Astrocyte of the hippocampus (primary cell): ENCODE measurements around the gene MRPL45.

Experiments
- DNase-seq: peaks from one replicate; pipeline ENCODE4 v3.0.0; 2011; ENCODE audit warnings: low read depth, low spot score

MRPL45 gene

DNA sequence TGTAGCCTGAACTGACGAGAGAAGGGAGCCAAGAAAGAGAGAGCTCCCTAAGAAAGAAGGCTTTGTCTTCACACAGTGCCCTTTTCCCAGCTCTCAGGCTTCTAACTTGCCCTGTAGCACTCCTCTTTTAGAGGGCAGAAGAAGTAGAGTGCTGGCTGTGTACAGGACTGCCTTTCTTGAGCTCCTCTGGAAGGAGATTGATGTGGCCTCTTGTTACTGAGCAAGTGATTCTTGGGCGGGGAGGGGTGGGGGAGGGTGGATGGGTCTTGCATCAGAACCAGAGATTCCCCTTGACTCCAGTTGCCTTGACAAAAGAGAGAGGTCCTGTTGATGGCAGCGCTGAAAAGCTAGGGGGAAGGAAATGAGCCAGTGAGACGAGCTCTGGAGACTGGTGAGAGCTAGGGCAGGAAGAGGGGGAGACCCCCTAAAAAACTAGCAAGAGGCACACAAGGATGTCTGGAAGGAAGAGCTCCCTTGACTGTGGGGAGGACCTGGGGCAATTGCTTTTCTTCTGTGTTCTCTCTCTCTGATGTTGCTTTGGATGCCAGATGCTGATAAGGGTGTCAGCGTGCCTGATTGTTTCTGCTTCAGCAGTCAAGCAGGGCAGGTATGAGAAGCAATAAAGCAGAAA is 28.4 kb downstream of the MRPL45 start:
- DNase-seq = no peak

DNA sequence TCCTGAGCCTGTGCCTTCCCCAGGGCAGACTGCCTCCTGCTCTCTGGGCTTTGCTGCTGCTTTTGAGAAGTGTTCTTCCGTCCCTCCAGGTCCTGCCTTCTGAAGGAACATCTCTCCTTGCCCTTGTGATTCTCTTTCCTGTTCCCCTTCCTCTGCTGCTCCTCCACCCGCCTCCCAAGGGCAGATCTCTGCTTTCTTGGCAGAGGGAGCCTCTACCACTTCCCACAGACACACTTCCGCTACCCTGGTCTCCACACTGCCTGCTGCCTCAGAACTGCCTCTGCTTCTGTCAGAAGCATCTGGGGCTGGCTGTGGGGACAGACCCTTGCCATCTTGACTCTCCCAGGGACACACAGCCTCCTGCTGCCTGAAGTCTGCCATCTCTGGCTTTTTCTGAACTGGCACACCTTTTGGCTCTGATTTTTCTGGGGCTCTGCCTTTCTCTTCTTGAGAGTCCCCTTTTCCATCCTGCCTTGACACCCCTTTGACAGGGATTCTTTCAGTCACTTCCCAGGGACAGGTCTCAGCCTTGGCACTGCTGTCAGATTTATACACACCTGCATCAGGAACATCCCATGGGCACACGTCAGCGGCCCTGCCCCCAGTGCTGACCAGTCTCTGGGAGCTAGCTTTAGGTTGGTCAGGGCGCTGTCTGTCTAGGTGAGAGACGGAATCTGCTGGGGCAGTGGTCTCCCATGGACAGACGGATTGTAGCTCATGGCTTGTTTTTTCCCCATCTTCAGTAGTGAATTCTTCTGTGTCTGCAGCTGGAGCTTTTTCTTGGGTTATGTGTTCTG is 30.2 kb downstream of the MRPL45 start:
- DNase-seq = no peak

DNA sequence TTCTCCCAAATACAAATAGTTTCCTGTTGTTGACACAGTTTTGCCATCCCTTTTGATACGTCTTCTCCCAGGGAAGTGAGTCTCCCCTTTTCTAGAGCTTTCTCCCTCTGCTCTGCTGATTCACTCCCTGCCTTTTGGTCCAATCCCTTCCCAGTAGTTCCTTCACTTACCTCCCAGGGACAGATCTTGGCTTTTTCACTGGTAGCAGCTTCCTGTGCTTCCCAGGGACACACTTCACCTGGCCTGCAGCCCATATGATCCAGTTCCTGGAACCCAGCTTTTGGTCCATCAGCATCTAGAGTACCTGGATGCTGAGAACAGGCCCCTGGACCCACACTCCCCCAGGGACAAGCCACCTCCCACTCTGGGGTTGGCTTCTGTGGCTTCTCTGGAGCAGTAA is 31.0 kb downstream of the MRPL45 start:
- DNase-seq = no peak

DNA sequence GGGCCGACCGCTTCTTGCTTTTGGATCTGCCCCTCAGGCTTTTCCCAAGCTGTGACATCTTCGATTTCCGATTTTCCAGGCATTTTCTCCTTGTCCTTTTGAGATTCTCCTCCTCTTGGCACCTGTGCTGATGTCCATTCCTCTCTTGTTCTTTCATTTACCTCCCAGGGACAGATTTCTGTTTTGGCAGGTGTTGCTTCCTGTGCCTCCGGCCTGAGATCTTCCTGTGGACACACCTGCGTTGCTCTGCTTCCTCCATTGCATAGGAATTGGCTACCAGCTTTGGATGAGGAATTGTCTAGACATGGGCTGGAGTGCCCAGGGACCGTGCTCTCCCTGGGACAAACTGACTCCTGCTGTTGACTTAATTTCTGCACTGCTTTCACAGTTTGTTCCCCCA is 31.7 kb downstream of the MRPL45 start:
- no peak for DNase-seq

DNA sequence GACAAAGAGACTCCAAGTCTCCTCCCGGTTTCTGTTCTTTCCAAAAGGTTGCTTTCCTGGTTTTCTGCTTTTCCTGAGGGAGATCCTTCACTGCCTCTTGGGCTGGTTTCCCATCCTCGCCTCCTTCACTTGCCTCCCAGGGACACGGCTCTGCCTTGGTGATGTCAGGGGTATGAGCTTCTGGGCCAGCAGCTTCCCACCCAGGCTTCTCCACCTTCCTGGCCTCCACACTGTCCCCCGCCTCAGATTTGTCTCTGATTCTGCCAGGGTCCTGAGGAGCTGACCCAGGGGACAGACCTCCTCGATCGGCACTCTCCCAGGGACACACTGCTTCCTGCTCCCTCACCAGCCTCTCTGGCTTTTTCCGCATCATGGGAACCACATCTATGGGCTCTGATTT is 32.3 kb downstream of the MRPL45 start:
- DNase-seq = no peak

DNA sequence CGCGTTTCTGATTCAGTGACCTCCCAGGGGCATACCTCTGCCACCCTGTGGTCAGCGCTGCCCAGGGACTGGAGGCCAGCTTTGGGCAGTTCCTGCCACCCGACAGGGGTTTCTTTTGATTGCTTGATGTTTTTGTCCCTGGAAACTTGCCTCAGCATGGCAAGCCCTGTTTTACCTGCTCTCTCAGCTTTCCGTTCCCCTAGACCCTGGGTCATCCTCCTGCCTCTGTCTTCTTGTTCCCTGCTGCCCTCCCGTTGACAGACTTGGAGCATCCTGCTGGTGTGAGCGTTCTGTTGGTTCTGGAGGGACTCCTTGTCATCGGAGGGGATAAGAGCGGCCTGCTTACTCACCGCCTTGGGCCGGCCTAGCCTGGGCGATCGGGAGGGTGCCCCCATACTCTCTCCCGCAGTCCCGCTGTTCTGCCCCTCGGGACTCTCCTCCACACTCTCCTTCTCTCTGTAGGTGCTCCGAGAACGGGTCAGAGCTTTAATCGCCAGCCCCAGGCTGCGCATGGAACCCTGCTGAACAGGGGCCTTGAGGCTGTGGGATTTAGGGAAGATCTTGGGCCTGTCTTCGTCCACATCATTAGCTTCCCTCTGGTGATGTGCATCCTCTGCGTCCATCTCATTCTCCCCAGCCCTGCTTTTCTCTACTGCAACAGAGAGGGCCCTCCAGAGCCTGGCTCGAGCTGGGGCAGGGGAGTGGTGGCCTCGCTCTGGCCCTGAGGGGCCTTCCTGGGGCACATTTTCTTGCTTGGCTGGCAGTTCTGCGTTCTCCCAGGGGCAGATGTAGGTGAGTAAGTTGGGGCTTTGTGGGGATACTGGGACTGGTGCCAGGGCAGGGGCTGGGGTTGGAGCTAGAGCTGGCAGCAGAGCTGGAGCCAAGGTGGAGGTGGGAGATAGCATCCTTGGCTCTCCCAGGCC is 33.1 kb downstream of the MRPL45 start:
- no peak for DNase-seq

DNA sequence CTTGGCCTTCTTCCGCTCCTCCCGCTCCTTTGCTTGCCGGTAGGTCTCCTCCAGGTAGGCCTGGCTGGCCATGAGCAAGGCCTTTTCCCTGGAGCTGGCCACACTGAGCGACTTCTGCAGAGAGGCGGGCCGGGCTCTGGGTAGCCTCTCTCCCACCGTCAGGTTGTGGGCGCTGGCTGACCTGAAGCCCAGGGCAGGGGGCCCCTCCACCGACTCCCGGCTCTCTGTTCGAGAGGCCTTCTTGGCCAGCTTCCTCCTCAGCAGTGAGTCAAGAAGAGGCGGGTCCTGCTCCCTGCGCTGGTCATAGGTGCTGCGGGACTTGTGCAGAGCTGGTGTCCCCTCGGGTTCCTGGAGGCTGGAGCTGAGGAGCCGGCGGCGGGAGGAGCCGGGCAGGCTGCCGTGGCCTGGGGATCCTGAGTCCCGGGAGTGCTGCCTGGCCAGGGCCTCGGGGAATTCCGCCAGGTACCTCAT is 34.0 kb downstream of the MRPL45 start:
- DNase-seq = no peak

DNA sequence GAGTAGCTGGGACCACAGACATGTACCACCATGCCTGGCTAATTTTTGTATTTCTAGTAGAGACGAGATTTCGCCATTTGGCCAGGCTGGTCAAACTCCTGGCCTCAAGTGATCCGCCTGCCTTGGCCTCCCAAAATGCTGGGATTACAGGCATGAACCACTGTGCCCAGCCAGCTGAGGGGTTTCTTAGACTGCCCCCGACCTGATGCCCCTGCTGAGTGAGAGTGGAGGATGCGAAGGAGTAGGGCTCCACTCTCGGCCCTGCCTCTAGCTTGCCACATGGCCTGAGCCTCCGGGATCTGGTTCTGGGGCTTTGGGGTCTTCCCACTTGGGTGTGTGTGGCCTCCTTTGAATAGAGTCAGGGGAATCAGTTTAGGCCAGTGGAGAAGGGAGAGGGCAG is 35.8 kb downstream of the MRPL45 start:
- no peak for DNase-seq

DNA sequence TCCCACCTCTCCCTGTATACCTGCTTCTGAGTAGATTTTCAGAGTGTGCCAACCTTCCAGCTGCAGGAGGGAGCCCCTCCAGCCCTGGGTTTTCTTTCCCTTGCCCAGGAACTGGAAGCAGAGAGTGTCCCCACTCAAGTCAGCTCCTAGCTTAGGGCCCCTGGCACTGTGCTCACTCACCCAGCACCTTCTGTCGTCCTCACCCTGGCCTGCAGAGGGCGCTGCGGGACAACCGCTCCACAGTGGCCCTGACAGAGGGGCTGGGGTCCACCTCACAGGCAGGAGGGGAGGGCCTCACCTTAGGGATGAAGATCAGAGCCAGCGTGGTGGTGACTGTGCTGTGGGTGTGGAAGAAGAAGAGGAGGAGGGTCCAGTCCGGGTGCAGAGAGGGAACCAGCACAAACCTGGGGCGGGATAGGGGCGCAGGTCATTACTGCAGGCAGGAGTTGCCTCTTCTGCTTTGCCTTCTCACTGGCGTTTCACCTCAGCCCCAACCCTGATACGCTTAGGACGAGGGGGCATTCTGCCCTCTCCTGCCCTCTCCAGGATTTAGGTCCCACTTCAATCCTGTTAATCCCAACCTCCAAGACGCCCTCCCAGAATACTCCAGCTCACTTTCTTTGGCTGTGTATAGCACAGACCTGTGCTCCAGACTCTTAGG is 36.8 kb downstream of the MRPL45 start:
- DNase-seq = peak; percentile 39

DNA sequence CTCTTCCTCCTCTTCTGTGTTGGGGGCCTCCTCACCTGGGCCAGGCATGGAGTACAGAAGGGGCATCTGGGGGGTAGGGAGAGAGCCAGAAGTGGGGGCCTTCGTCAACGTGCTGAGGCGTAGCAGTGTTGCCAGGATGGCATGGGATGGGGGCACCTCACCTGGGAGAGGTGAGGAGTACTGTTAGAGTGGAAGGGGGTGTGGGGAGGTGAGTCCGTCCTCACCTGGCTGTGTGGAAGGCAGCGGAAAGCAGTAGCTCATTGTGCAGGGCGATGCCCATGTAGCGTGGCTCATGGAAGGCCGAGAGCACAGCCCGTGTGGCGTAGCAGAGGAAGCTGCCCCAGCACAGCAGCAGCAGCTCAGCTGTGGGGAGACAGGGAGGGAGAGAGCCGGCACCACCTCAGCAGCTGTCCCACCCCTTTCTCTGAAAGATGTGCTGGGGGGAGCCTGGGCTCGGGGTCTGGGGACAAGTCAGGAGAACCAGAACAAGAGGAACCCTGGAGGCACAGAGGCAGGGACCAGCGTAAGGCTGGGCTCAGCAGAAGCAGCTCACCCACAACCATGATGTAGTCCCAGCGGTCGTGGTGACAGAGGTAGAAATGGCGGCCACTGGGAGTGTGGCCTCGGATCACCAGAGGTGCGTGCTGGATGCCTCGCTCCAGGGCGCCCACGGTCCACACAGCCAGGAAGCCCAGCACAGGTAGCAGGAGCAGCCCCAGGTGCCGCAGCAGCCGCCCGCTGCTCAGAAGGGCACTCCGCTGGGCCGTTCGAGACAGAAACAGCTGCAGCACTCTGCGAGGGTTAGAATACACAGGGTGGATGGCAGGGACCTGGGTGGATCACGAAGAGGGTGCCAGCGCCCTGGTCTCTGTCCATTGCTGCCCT is 37.8 kb downstream of the MRPL45 start:
- no peak for DNase-seq

DNA sequence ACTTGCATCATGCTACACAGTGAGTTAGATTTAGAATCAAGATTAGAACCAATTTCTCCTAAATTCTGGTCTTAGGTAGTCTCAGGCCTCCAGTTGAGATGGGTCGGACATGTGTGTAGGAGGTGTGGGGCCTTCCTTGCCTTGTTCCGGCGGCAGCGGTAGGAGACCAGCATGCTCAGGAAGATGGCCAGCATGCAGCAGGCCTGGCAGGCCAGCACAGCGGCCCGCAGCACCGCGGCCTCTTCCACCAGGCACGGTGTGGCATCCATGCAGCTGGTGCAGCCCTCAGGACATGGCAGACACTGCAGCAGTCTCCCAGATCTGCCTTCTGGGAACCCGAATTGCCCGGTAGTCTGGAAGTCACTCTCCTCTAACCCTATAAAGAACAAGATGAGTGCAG is 39.9 kb downstream of the MRPL45 start:
- no peak for DNase-seq

DNA sequence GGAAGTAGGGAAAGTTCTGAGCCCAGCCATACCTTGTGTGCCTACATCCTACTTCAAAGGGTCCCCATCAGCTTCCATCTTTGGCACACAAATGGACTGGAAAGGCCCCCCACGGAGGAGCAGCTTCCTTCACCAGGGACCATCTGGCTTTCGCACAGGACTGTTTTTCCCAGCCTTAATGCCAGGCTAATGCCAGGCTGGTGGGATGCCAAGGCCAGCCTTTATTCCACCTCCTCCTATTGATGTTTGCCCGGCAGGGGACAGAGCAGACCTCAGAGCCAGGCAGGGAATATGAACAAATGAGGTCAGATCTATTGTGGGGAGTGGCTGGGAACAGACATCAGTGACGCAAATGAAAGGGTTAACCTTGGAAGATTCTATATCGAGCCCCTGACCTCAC is 41.1 kb downstream of the MRPL45 start:
- no peak for DNase-seq

DNA sequence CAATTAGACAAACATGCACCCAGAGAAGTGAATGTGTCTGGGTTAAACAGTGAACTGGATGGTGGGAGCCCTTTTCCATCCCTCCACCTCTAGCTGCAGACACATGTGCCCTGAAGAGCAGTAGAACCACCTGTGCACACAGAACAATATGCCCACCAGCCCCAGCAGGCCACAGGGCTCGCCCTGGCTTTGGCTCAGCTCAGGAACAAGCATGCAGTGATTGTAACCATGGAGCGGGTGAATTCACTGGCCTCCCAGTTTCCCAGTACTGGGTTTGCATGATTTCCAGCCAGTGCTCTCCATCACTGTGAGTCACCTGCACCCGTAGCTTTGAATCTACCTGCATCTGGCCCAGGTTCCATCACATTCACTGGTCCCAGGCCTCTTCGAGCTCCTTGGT is 41.6 kb downstream of the MRPL45 start:
- DNase-seq = no peak

DNA sequence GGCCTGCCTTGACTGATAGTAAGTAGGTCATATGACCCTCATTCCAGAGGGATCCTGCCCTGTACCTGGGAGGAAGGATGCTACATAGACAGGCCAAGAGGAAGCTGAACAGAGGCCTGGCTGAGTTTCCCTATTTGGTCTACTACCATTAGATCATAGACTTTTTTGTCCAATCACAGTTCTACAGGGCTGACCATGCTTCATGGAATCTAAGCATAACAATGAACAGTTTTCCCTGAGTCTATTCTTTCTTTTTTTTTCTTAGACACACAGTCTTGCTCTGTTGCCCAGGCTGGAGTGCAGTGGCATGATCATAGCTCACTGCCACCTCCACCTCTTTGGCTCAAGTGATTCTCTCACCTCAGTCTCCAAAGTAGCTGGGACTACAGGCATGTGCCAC is 42.9 kb downstream of the MRPL45 start:
- no peak for DNase-seq

DNA sequence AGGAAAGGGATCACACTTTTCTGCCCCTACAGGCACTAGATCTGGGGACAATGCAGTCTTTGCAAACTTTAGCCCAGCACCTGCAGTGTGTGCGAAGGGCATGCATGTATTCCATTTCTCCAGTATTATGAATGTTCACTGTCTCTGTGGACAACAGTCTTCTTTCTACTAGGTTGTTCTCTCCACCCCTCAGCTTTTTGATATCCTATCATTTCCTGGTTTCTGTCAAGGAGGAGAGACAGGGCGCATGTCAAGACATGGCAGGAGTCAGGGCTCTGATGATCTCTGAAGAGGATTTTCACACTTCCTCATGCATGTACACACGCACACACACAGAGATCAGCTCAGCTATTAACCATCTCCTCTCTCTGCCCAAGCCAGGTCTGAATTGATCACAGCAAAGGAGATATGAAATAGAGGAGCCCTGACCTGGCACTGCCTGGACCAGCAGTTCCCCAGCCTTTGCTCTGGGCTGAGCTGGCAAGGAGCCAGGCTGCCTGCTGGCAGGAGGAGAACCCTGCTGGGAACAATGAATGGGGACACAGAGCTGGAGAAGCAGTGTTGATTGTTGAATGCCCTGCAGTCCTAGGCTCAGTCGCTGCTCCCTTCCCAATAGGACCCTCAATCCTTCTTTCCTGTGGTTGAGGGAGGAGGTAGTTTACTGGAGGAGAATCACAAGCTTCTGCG is 44.2 kb downstream of the MRPL45 start:
- DNase-seq = peak; percentile 73

DNA sequence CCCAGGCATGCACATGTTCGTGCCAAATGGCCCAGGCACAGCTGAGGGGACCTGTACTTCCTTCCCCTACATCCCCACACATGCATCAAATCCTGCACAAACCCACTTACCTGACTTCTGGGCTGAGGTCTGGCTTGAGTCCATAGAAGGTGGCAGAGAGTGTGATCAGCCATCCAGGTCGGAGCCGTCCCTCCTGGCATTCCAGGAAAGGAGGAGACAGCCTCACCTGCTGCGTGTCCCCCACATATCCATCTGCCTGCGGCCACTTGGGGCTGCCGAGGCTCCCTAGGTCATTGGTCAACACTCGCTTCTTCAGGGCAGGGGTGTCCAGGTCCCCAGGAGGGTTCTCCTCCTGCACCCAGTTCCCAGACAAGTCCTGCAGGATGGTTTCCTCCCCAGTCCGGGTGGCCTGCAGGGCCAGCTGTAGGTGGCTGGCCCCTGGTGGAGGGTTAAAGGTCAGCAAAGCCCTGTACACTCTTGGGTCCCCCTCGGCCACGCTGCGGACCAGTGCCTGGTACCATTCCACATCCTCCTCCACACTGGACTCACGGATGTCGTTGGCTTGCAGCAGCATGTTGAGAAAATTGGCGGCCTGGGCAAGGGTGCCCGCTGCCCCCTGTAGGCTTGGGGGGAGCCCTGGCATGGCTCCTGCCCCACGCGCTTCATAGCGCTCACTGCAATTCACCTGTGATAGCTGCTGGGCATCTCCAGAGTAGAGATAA is 46.1 kb downstream of the MRPL45 start:
- no peak for DNase-seq

DNA sequence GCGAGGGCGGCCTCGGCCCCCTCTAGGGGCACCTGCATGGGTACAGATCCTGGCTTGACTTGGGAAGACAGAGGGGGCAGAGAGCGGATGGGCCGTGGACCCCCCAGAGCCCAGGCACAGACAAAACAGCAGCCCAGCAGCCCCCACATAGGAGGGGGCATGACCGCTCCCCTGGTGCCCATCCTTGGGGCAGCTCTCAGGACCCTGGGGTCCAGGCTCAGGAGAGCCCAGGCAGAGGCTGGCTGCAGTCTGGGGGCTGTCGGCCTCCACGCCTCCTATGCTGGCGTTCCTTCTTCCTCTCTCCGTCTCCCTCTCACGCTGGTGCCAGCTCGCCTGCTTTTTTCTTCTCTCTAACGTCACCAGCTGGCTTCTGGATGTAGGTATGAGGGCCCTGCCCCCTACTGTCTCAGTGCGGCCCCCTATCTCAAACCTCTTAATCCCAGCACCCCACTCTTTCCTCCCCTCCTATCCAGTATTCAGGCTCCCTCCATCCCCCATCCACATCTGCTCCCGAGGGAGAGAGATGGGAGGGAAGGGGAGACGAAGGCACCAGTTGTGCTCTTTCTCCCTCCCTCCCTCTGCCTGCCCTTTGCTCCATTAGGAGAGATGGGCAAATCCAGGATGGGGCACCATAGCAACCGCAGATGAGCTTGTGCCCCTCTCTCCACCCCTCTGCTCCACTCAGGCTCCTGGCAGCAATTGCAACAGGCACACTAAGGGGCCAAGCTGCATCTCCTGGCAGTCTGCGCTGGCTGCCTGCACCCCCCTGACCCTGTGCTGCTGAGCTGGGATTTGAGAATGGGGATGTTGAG is 46.8 kb downstream of the MRPL45 start, which contains the start of gene GPR179:
GPR179 (minus strand) TSS at position 349 of the 812 bp plus-strand sequence; CDS start at position 182, 167 bp downstream.
- no peak for DNase-seq

DNA sequence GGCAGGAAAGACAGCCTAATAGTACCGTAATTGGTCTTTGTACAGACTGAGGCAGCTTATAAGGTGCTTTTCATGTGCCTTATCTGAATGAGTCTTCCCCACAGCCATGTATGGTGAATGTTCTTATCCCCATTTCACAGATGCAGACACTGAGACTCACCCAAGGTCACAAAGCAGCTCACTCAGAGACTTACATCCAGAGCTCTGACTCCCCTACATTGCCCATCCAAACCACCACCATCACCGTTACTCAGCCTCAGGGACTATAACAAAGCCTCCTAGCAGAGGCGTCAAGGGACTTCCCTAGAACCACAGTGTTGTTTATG is 47.4 kb downstream of the MRPL45 start:
- no peak for DNase-seq

DNA sequence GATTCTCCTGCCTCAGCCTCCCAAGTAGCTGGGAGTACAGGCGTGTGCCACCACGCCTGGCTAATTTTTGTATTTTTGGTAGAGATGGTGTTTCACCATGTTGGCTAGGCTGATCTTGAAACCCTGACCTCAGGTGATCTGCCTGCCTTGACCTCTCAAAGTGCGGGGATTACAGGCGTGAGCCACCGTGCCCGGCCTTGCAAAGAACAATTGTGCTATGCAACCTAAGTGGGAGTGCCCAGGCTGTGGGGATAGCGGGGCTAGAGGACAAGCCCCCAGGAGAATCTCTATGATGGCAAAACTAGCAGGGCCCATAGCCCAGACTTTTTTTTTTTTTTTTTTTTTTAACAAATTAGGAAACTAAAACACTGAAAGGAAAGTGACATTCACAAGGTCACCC is 48.8 kb downstream of the MRPL45 start:
- DNase-seq = no peak
